Sigmoid colon (tissue), 7 donors: ENCODE results near the gene RBAK. TPM values are rescaled to one million over a fixed set of nuclear protein-coding genes. Genes with fewer than 3 reads are reported as not detected.
"Not testable (repeated sequence)": the region's sequence is repeated elsewhere in the genome, so short reads cannot be mapped to it uniquely, and the experiment has no call there.

Experiments
- DNase-seq: peaks from one replicate; pipeline ENCODE4 v3.0.0-alpha.2; 2019
- H3K27ac ChIP-seq, 4 donors: fragments of 200-600 bp; sonication (generic); one replicate each; pipeline ENCODE4 v1.5.1; 2016 to 2019; ENCODE audit warnings: mild to moderate bottlenecking in 1 of 4
- H3K27me3 ChIP-seq, 3 donors: fragments of 200-600 bp; sonication (generic); one replicate each; pipeline ENCODE4 v1.5.1; 2019; ENCODE audit warnings: mild to moderate bottlenecking in 1 of 3
- H3K36me3 ChIP-seq, 4 donors: fragments of 200-600 bp; sonication (generic); one replicate each; pipeline ENCODE4 v1.5.1; 2016 to 2019
- H3K4me1 ChIP-seq, 4 donors: fragments of 200-600 bp; sonication (generic); one replicate each; pipeline ENCODE4 v1.5.1; 2017 to 2019
- H3K4me3 ChIP-seq, 4 donors: fragments of 200-600 bp; sonication (generic); one replicate each; pipeline ENCODE4 v1.5.1; 2017 to 2019; ENCODE audit warnings: mild to moderate bottlenecking in 2 of 4, moderate library complexity in 1 of 4
- H3K9me3 ChIP-seq, 4 donors: fragments of 200-600 bp in 3 of 4; sonication (generic) in 3 of 4; one replicate each; pipeline versions ENCODE4 v1.5.1 to v1.6.1; 2013 to 2019
- CTCF ChIP-seq, 4 experiments: fragments of 450-650 bp in 3 of 4; fragments of 200-600 bp in 1 of 4; IDR thresholded peaks; one replicate each; pipeline ENCODE4 v1.5.1; 2016 to 2019; ENCODE audit warnings: antibody characterized with exemption in 4 of 4, mild to moderate bottlenecking in 3 of 4, moderate library complexity in 2 of 4
- EP300 ChIP-seq, 4 donors: sonication (generic); formaldehyde crosslinking; IDR thresholded peaks; one replicate each; pipeline ENCODE4 v1.6.1; 2017; ENCODE audit warnings: antibody characterized with exemption in 4 of 4
- POLR2A ChIP-seq, 2 donors: fragments of 450-650 bp; IDR thresholded peaks; one replicate each; pipeline ENCODE4 v1.6.1; 2016; ENCODE audit warnings: antibody characterized with exemption in 2 of 2, mild to moderate bottlenecking in 2 of 2, moderate library complexity in 2 of 2
- POLR2AphosphoS5 ChIP-seq, 4 donors: sonication (generic); formaldehyde crosslinking; IDR thresholded peaks; one replicate each; pipeline ENCODE4 v1.6.1; 2017; ENCODE audit warnings: antibody characterized with exemption in 4 of 4
- WGBS, 2 donors: extraction: QIAGEN DNeasy Blood & Tissue Kit; methylation state at CpG; one replicate each; pipeline ENCODE4 v1.1.7; 2013; 5-methylcytosine and 5-hydroxymethylcytosine counted together
- intact Hi-C: fragments of 100-400 bp; cut with DNase I; formaldehyde crosslinking; loops from one replicate; pipeline ENCODE4 v1.15.1; 2023
- polyA plus RNA-seq, 3 donors: library from polyadenylated mRNA; stranded (reverse); fragments of 200-250 nt; gene quantifications; one replicate each; pipeline ENCODE4 v1.2.3, GENCODE V29; 2013
- total RNA-seq, 4 donors: library from RNA; depleted of rRNA; stranded (reverse); fragments of >200 nt; gene quantifications; one replicate each; pipeline ENCODE4 v1.1.0, GENCODE V29; 2016
- donor health status: healthy with polysubstance abuse.
- donor health status: Bipolar disorder and iron deficiency.
- donor health status: healthy.

RBAK gene
- total and polyA plus RNA-seq, 7 donors = 1.8 to 12.5 (median 8.9) TPM

GRCh38 chr7:4999369-4999950 is 46.2 kb upstream of the RBAK start:
- DNase-seq = no peak
- no peak for TF ChIP-seq POLR2A (IDR thresholded peaks at IDR 0.05)
- no peak for TF ChIP-seq EP300 (IDR thresholded peaks at IDR 0.05)
- no peak for TF ChIP-seq CTCF (IDR thresholded peaks at IDR 0.05)
- no peak for TF ChIP-seq POLR2AphosphoS5 (IDR thresholded peaks at IDR 0.05)
- H3K9me3 ChIP-seq = no peaks in the 10 kb centered on the region
- 93% methylated on average over 5 of the region's 5 CpGs for WGBS, 2 donors
- no peaks in the 10 kb centered on the region for H3K4me1 ChIP-seq
- H3K4me3 ChIP-seq = no peak overlapping the region
- H3K36me3 ChIP-seq = peaks cover 0 to 56% (median 20%) of the 10 kb centered on the region in 4 donors
- intact Hi-C loops = no loop called here
- H3K27ac ChIP-seq = no peak overlapping the region
- no peaks in the 10 kb centered on the region for H3K27me3 ChIP-seq

- H3K4me3 ChIP-seq = no peak overlapping the region
- no peak overlapping the region for H3K27ac ChIP-seq
- H3K4me1 ChIP-seq = no peaks in the 10 kb centered on the region
- WGBS, 2 donors = 81 to 95% methylated on average over 4 of the region's 4 CpGs
- intact Hi-C loops = no loop called here
- DNase-seq = no peak
- TF ChIP-seq EP300 (IDR thresholded peaks at IDR 0.05) (no peak), CTCF (IDR thresholded peaks at IDR 0.05) (no peak), POLR2AphosphoS5 (IDR thresholded peaks at IDR 0.05) (no peak), POLR2A (IDR thresholded peaks at IDR 0.05) (no peak)
- H3K36me3 ChIP-seq = peaks cover 0 to 50% (median 22%) of the 10 kb centered on the region in 4 donors
- H3K9me3 ChIP-seq = no peaks in the 10 kb centered on the region
- H3K27me3 ChIP-seq = no peaks in the 10 kb centered on the region
Observed at GRCh38 chr7:5001003-5001402, 44.7 kb upstream of the RBAK start.

GRCh38 chr7:5001911-5002310 is 43.7 kb upstream of the RBAK start:
- no peak overlapping the region for H3K4me3 ChIP-seq
- H3K9me3 ChIP-seq = no peaks in the 10 kb centered on the region
- TF ChIP-seq EP300 (IDR thresholded peaks at IDR 0.05) (no peak), POLR2AphosphoS5 (IDR thresholded peaks at IDR 0.05) (no peak), POLR2A (IDR thresholded peaks at IDR 0.05) (no peak), CTCF (IDR thresholded peaks at IDR 0.05) (no peak)
- H3K4me1 ChIP-seq = no peaks in the 10 kb centered on the region
- DNase-seq = no peak
- intact Hi-C loops = no loop called here
- no peak overlapping the region for H3K27ac ChIP-seq
- peaks cover 0 to 42% (median 16%) of the 10 kb centered on the region in 4 donors for H3K36me3 ChIP-seq
- 96% methylated on average over 5 of the region's 5 CpGs for WGBS, 2 donors
- H3K27me3 ChIP-seq = no peaks in the 10 kb centered on the region

GRCh38 chr7:5005066-5005465 is 40.6 kb upstream of the RBAK start:
- Histone ChIP-seq H3K9me3 (no peaks in the 10 kb centered on the region), H3K4me1 (no peaks in the 10 kb centered on the region), H3K27ac (no peak overlapping the region), H3K36me3 (peaks cover 0 to 22% (median 7%) of the 10 kb centered on the region in 4 donors), H3K4me3 (no peak overlapping the region), H3K27me3 (no peaks in the 10 kb centered on the region)
- 92 to 98% methylated on average over 1 of the region's 1 CpG for WGBS, 2 donors
- DNase-seq = no peak
- no peak for TF ChIP-seq POLR2A (IDR thresholded peaks at IDR 0.05)
- no peak for TF ChIP-seq EP300 (IDR thresholded peaks at IDR 0.05)
- TF ChIP-seq POLR2AphosphoS5 (IDR thresholded peaks at IDR 0.05) = no peak
- TF ChIP-seq CTCF (IDR thresholded peaks at IDR 0.05) = no peak
- intact Hi-C loops = no loop called here

- DNase-seq = no peak
- intact Hi-C loops = no loop called here
Observed at GRCh38 chr7:5012985-5013384, 32.7 kb upstream of the RBAK start.

GRCh38 chr7:5015936-5016335 is 29.7 kb upstream of the RBAK start:
- 78 to 86% methylated on average over 6 of the region's 6 CpGs for WGBS, 2 donors

More at GRCh38 chr7:5012985-5013384, 32.7 kb upstream of the RBAK start:
- Histone ChIP-seq H3K27ac (no peak overlapping the region), H3K4me3 (no peak overlapping the region), H3K36me3 (peaks cover 0 to 13% (median 0%) of the 10 kb centered on the region in 4 donors), H3K27me3 (no peaks in the 10 kb centered on the region), H3K9me3 (no peaks in the 10 kb centered on the region), H3K4me1 (no peaks in the 10 kb centered on the region)
- 96 to 97% methylated on average over 7 of the region's 7 CpGs for WGBS, 2 donors
- no peak for TF ChIP-seq POLR2AphosphoS5 (IDR thresholded peaks at IDR 0.05)
- no peak for TF ChIP-seq CTCF (IDR thresholded peaks at IDR 0.05)
- no peak for TF ChIP-seq POLR2A (IDR thresholded peaks at IDR 0.05)
- no peak for TF ChIP-seq EP300 (IDR thresholded peaks at IDR 0.05)

GRCh38 chr7:5017626-5018025 is 28.0 kb upstream of the RBAK start:
- H3K9me3 ChIP-seq, H3K27ac ChIP-seq, intact Hi-C loops, H3K4me1 ChIP-seq, H3K4me3 ChIP-seq, H3K27me3 ChIP-seq, DNase-seq: not testable (repeated sequence)
- WGBS, 2 donors = 95 to 97% methylated on average over 12 of the region's 12 CpGs
- peaks cover 0 to 10% (median 1%) of the 10 kb centered on the region in 4 donors for H3K36me3 ChIP-seq

More at GRCh38 chr7:5015936-5016335, 29.7 kb upstream of the RBAK start:
- H3K27ac ChIP-seq, H3K4me3 ChIP-seq, H3K4me1 ChIP-seq, H3K9me3 ChIP-seq, intact Hi-C loops, H3K27me3 ChIP-seq, H3K36me3 ChIP-seq, DNase-seq: not testable (repeated sequence)
